Measurements from ENCODE around the gene PRODH2. TPM values are rescaled to one million over a fixed set of nuclear protein-coding genes. Genes with fewer than 3 reads are reported as not detected.

Gene PRODH2
- total RNA-seq, 1 experiment from 2014 or later = 0.44 TPM

DNA sequence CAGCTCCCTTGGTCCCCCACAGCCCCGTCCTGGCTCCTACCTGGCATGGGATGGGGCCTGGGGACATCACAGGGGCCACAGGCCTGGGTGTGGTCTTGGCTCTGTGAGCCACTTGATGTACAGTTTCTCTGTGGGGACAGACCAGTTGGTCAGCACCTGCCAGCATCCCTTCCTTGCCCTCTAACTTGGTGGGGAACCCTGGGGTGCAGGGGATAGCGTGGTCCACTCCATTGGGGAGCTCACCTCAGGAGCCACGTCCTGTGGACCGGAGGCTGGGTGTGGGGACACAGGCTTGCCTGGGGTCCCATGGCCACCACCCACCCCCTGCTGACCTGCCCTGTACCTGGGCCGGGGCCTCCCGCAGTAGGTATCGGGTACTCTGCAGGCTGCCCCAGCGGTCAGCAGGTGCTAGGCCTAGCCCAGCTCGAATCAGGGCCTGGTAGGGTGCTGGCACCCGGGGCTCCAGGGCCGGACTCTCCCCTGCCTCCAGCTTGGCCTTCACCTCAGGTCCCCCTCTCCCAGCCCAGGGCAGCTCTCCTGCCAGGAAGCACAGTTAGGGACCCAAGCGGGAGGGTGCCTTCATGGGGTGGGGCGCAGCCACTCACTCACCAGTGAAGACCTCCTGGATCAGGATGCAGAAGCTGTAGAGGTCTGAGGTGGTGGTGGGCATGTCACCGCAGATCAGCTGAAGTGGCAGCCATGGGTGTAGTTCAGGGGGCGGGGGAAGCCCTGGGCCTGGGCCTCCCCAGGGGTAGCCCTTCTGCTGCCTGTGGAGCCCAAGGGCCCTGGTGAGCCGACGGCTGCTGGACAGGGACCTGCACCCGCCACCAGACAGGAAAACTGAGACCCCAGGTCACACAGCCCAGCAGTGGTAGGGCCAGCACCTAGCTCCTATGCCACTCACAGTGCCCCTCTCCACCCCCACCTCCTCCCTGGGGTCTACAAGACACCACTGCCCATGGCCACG is 22.4 kb downstream of the PRODH2 start:
- no peak for TF ChIP-seq ZNF274 (IDR thresholded peaks at IDR 0.05; ENCODE audit: low read depth, low read length)
- no peak for TF ChIP-seq POLR2AphosphoS5 (IDR thresholded peaks at IDR 0.05; ENCODE audit: low read depth, low read length)
- TF ChIP-seq JUND (IDR thresholded peaks at IDR 0.05) = no peak
- no peak for TF ChIP-seq EGR1 (IDR thresholded peaks at IDR 0.05; ENCODE audit: low read depth)
- TF ChIP-seq, protein P1, sequence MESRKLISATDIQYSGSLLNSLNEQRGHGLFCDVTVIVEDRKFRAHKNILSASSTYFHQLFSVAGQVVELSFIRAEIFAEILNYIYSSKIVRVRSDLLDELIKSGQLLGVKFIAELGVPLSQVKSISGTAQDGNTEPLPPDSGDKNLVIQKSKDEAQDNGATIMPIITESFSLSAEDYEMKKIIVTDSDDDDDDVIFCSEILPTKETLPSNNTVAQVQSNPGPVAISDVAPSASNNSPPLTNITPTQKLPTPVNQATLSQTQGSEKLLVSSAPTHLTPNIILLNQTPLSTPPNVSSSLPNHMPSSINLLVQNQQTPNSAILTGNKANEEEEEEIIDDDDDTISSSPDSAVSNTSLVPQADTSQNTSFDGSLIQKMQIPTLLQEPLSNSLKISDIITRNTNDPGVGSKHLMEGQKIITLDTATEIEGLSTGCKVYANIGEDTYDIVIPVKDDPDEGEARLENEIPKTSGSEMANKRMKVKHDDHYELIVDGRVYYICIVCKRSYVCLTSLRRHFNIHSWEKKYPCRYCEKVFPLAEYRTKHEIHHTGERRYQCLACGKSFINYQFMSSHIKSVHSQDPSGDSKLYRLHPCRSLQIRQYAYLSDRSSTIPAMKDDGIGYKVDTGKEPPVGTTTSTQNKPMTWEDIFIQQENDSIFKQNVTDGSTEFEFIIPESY (IDR thresholded peaks at IDR 0.05; ENCODE audit: extremely low read depth, insufficient replicate concordance, low read length) = no peak
- TF ChIP-seq SP1 (IDR thresholded peaks at IDR 0.05; ENCODE audit: low read depth) = no peak
- no peak for TF ChIP-seq YY1 (IDR thresholded peaks at IDR 0.05; ENCODE audit: extremely low read depth, insufficient replicate concordance, low read depth, low read length)
- TF ChIP-seq, protein P2, sequence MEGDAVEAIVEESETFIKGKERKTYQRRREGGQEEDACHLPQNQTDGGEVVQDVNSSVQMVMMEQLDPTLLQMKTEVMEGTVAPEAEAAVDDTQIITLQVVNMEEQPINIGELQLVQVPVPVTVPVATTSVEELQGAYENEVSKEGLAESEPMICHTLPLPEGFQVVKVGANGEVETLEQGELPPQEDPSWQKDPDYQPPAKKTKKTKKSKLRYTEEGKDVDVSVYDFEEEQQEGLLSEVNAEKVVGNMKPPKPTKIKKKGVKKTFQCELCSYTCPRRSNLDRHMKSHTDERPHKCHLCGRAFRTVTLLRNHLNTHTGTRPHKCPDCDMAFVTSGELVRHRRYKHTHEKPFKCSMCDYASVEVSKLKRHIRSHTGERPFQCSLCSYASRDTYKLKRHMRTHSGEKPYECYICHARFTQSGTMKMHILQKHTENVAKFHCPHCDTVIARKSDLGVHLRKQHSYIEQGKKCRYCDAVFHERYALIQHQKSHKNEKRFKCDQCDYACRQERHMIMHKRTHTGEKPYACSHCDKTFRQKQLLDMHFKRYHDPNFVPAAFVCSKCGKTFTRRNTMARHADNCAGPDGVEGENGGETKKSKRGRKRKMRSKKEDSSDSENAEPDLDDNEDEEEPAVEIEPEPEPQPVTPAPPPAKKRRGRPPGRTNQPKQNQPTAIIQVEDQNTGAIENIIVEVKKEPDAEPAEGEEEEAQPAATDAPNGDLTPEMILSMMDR (IDR thresholded peaks at IDR 0.05 in 2 of 3, conservative IDR thresholded peaks at IDR 0.05 in 1 of 3; ENCODE audit: borderline replicate concordance in 1 of 3, insufficient read depth in 1 of 3, low read depth in 2 of 3, low read length in 2 of 3) = no peak
- no peak for TF ChIP-seq CBX3 (IDR thresholded peaks at IDR 0.05; ENCODE audit: low read depth)
- TF ChIP-seq EZH2 (IDR thresholded peaks at IDR 0.05) = no peak
- no peak for TF ChIP-seq POLR2A (IDR thresholded peaks at IDR 0.05; ENCODE audit: borderline replicate concordance, extremely low read depth, insufficient read depth, insufficient read length)
- TF ChIP-seq ZFX (IDR thresholded peaks at IDR 0.05) = no peak
- TF ChIP-seq CEBPB (IDR thresholded peaks at IDR 0.05; ENCODE audit: low read depth) = no peak
- TF ChIP-seq, protein P3, sequence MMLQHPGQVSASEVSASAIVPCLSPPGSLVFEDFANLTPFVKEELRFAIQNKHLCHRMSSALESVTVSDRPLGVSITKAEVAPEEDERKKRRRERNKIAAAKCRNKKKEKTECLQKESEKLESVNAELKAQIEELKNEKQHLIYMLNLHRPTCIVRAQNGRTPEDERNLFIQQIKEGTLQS (IDR thresholded peaks at IDR 0.05) = no peak
- TF ChIP-seq SRF (IDR thresholded peaks at IDR 0.05; ENCODE audit: low read depth) = no peak
- TF ChIP-seq RAD21 (IDR thresholded peaks at IDR 0.05; ENCODE audit: low read depth) = no peak
- no peak for TF ChIP-seq ELF1 (IDR thresholded peaks at IDR 0.05; ENCODE audit: borderline replicate concordance, low read depth)
- no peak for TF ChIP-seq TCF7L2 (IDR thresholded peaks at IDR 0.05; ENCODE audit: borderline replicate concordance, extremely low read depth, insufficient read depth, insufficient read length)
- TF ChIP-seq, protein P4, sequence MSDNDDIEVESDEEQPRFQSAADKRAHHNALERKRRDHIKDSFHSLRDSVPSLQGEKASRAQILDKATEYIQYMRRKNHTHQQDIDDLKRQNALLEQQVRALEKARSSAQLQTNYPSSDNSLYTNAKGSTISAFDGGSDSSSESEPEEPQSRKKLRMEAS (IDR thresholded peaks at IDR 0.05) = no peak
- Histone ChIP-seq H3K79me2 (ENCODE audit: insufficient read depth, low read length) (no peaks in the 10 kb centered on the region), H3K4me3 (replicated peaks in 1 of 2; ENCODE audit: low read depth in 1 of 2, low read length in 2 of 2) (no peak overlapping the region), H4K20me1 (ENCODE audit: insufficient read depth) (no peaks in the 10 kb centered on the region), H3K4me1 (ENCODE audit: control insufficient read depth in 1 of 2, insufficient read depth in 2 of 2, low read length in 2 of 2) (peaks cover 0 to 5% of the 10 kb centered on the region in 2 experiments; a peak in 2 of 4 replicates), H3K27ac (ENCODE audit: low read depth, low read length) (no peak overlapping the region; the same call in 1 of the 2 replicates), H2AFZ (ENCODE audit: low read depth, low read length, poor library complexity, severe bottlenecking) (no peak overlapping the region), H3K27me3 (ENCODE audit: insufficient read depth, low read length) (no peaks in the 10 kb centered on the region), H3K9me2 (ENCODE audit: insufficient read depth) (no peaks in the 10 kb centered on the region), H3K9ac (ENCODE audit: low read length) (no peak overlapping the region), H3K36me3 (ENCODE audit: control insufficient read depth in 1 of 2, insufficient read depth in 2 of 2, low read length in 2 of 2) (0 out of 4 replicates have a peak, but pooled peaks cover 0 to under 1% of the 10 kb centered on the region in 2 experiments), H3K4me2 (ENCODE audit: low read length) (no peak overlapping the region), H3K9me3 (ENCODE audit: control insufficient read depth in 1 of 2, insufficient read depth in 1 of 2, low read depth in 1 of 2, low read length in 2 of 2) (no peaks in the 10 kb centered on the region)
- RAD21 ChIA-PET (ENCODE audit: low non-redundant PET in 1 of 2, low total read pairs in 2 of 2, uncharacterized antibody in 2 of 2, unreplicated experiment in 2 of 2) = interaction anchor here in 1 of 2 experiments (0.6 kb wide), 1 partner anchor 384 kb away, joined by 3 read pairs; no protein-coding TSS in a partner anchor
- intact Hi-C loops (cut with micrococcal nuclease) = no loop called here
- ATAC-seq (0 out of 2 replicates have a peak, but pooled peaks have one; percentile 4), DNase-seq (ENCODE audit: low read depth, low spot score) (no peak)
- no TSS peak for BruUV-seq (replicated peaks)
- CTCF ChIA-PET = no interaction called here
- POLR2A ChIA-PET = no interaction called here
